HG03103 (cell line): ENCODE data around the gene CCDC91.
"Not testable (repeated sequence)": the region's sequence is repeated elsewhere in the genome, so short reads cannot be mapped to it uniquely, and the experiment has no call there.

ENCODE experiments used
- ATAC-seq: cut with Tn5 transposase; IDR thresholded peaks from one replicate; pipeline ENCODE4 v1.9.1; 2021; ENCODE audit warnings: low read depth; ENCODE audit not compliant: unreplicated experiment

Gene CCDC91

DNA sequence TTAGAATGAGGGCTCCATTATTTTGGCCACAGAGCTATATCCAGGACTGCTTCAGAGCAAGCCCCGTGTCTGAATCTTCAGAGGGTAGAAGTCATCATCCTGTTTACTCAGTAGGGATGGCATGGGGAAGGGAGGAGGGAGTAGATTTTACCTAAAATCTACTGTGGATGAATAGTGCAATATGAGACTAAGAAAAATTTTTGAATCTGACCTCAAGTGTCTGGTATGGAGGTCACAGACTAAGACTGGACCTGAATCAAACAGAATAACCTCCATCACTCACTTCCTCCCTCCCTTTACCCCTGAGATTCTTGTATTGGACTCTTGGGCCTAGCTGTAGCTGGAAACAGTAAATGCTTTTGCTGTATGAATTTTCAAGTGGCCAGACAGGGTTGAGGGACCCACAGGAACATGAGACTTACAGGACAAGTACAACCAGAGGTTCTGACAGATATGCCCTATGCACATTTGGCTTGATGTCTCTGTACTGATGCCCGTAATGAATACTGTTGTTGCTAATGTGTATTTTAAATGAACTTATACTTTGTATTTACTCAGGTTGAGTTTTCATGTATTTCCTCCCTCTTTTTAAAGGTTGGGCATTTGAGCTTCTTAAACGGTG lies 78.5 kb downstream of the CCDC91 start:
- no peak for ATAC-seq

- no peak for ATAC-seq
Observed at GRCh38 chr12:28269851-28270250, 79.6 kb downstream of the CCDC91 start.

GRCh38 chr12:28278499-28278898 lies 88.2 kb downstream of the CCDC91 start:
- no peak for ATAC-seq

- no peak for ATAC-seq
Observed at GRCh38 chr12:28278960-28279359, 88.7 kb downstream of the CCDC91 start.

DNA sequence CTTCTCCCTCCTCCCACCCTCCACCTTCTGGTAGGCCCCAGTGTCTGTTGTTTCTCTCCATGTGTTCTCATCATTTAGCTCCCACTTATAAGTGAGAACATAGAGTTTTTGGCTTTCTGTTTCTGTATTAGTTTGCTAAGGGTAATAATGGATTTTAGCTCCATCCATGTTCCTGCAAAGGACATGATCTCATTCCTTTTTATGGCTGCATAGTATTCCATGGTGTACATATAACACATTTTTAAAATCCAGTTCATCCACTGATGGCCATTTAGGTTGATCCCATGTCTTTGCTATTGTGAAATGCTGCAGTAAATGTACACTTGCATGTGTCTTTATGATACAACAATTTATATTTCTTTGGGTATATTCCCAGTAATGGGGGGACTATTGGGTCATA lies 96.1 kb downstream of the CCDC91 start:
- no peak for ATAC-seq

DNA sequence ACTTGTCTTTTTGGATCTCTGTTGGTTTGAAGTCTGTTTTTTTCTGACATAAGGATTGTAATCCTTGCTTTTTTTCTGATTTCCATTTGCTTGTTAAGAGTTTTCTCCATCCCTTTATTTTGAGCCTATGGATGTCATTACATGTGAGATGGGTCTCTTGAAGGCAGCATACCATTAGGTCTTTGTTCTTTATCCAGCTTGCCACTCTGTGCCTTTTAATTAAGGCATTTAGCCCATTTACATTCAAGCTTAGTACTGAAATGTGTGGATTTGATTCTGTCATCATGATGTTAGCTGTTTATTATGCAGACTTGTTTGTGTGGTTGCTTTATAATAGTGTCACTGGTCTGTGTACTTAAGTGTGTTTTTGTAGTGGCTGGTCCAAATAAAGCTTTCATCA lies 100.0 kb downstream of the CCDC91 start:
- no peak for ATAC-seq

DNA sequence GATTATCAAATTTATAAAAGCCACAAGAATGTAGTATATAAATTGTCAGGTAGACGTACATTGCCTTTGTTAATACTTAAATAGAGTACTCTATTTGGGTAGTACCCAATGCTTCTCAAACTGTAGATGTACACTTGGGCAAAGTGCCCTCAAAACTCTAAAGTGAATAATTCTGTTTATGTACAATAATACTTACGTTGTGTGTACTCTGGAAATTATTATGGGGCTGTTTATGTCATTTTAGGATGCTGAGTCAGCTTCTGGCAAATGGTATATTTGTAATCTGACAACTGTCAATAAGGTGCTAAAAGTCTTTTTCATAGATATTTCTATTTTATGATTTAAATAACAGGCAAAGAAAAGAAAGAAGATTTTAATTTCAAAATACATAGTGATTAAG lies 102.4 kb downstream of the CCDC91 start:
- ATAC-seq, result no peak

DNA sequence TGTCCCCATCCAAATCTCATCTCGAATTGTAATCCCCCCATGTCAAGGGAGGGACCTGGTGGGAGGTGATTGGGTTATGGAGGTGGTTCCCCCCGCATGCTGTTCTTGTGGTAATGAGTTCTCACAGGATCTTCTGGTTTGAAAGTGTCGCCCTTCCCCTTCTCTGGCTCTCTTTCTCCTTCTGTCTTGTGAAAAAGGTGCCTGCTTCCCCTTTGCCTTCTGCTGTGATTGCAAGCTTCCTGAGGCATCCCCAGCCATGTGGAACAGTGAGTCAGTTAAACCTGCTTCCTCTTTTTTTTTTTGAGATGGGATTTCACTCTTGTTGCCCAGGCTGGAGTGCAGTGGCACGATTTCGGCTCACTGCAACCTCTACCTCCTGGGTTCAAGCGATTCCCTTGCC lies 104.0 kb downstream of the CCDC91 start:
- ATAC-seq, result no peak

GRCh38 chr12:28296287-28296686 lies 106.0 kb downstream of the CCDC91 start:
- ATAC-seq, result no peak

DNA sequence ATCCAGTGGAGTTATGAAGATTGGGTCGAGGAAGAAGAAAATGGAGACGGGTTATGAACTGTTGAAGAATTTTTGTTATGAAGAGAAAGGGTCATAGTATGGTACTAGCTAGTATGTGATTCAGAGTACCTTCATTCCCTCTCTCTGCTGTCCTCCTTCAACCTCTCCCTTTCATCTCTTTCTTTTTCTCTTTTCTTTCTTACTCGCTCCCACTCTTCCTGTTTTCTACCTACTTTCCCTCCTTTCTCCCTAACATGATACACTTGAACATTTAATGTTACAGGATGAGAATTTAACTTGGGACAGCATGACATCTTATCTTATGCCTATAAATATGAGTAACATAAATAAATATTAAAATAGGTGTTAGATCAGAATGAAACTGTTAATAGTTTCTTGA lies 112.9 kb downstream of the CCDC91 start:
- no peak for ATAC-seq

- no peak for ATAC-seq
Observed at GRCh38 chr12:28306535-28306934, 116.3 kb downstream of the CCDC91 start.

- ATAC-seq, result no peak
Observed at GRCh38 chr12:28308891-28309290, 118.6 kb downstream of the CCDC91 start.

GRCh38 chr12:28313631-28314030 lies 123.4 kb downstream of the CCDC91 start:
- ATAC-seq, result no peak

DNA sequence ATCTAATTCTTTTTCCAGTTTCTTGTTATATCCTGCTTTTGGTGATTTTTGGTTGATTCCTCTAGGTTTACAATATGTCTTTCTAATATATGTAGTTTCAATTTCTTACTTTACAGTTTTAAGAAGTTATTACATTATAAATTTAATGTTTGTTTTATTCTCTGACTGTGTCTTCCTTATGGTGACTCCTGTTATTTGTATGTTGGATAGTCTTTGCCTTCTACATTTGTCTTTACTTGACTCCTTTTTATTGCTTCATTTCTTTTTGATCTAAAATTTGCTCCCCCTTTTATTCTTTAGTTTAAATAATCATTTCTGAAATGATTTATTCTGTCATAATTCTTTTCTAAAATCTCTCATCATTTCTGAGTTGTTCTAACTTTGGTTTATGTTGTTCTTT lies 125.8 kb downstream of the CCDC91 start:
- ATAC-seq, result no peak

GRCh38 chr12:28318273-28318672 lies 128.0 kb downstream of the CCDC91 start:
- no peak for ATAC-seq

DNA sequence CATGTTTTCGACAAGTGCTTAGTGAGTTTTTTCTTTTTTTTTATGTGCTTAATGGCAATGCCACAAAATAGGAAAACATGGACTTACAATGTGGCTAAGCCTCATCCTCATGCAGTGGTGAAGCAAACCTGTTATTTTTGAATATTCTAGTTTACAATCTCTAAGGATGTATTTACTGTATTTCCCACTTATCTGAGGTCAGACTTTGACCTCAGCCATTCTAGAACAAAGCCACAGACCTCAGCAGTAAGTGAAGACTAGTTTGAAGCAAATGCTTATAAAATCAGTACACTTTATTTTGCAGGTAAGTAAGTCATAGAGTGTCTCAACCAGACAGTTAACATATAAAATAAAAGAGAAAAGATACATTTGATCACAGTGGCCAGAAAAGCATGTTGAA lies 130.1 kb downstream of the CCDC91 start:
- ATAC-seq, result no peak

- no peak for ATAC-seq
Observed at GRCh38 chr12:28327722-28328121, 137.5 kb downstream of the CCDC91 start.

- ATAC-seq, result no peak
Observed at GRCh38 chr12:28328967-28329366, 138.7 kb downstream of the CCDC91 start.

DNA sequence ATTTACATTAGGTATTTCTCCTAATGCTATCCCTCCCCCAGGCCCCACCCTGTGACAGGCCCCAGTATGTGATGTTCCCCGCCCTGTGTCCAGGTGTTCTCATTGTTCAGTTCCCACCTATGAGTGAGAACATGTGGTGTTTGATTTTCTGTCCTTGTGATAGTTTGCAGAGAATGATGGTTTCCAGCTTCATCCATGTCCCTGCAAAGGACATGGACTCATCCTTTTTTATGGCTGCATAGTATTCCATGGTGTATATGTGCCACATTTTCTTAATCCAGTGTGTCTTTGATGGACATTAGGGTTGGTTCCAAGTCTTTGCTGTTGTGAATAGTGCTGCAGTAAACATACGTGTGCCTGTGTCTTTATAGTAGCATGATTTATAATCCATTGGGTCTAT lies 139.5 kb downstream of the CCDC91 start:
- ATAC-seq, result not testable (repeated sequence)

DNA sequence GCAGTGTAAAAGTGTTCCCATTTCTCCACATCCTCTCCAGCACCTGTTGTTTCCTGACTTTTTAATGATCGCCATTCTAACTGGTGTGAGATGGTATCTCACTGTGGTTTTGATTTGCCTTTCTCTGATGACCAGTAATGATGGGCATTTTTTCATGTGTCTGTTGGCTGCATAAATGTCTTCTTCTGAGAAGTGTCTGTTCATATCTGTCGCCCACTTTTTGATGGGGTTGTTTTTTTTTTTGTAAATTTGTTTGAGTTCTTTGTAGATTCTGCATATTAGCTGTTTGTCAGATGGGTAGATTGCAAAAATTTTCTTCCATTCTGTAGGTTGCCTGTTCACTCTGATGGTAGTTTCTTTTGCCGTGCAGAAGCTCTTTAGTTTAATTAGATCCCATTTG lies 140.0 kb downstream of the CCDC91 start:
- not testable (repeated sequence) for ATAC-seq

GRCh38 chr12:28331130-28331529 lies 140.9 kb downstream of the CCDC91 start:
- no peak for ATAC-seq

DNA sequence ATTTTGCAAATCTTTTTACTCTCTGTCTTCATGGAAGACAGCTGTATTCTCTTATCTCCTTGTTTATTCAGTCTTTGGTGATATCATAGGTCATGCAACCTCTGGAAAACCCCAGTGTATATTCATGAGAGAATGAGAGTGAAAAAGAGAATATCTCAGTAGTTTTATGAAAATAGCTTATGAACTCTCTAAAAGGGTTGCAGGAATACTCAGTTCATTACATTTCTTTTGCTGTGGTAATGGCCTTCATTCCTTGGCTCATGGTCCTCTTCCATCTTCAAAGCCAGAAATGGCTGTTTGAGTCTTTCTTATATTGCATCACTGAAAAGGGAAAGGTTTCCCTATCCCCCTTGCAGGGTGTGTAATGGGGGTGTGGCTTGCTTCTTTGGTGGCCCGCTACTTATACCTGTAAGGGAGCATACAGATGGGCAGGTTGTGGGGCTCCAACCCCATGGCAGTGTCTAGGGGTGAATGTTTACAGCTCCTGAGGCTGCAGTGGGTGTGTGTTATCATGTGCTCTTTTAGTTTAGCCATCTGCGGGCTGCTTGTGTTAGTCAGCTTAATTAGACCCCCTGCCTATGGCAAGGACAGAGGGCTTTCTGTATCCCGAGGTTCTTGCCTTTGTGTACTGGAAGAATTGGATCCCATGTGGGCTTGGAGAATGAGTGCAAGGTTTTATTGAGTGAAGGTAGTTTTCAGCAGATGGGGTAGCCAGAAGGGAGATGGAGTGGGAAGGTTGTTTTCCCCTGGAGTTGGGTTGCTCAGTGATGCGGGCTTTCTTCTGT lies 150.2 kb downstream of the CCDC91 start:
- ATAC-seq, result no peak
